Measurements from ENCODE around the gene TMIGD1. TPM values are rescaled to one million over a fixed set of nuclear protein-coding genes. Genes with fewer than 3 reads are reported as not detected.
A peak's percentile ranks its signal among the peaks of the same experiment; 100 is the strongest.

TMIGD1 gene
- total RNA-seq, 4 donors from 2014 or later = 5.0 to 684 (median 290) TPM

- Histone ChIP-seq H3K36me3 (no peaks in the 10 kb centered on the region), H3K27me3 (no peaks in the 10 kb centered on the region), H3K4me1 (peaks cover 0 to 4% (median 2%) of the 10 kb centered on the region in 4 donors), H3K27ac (no peak overlapping the region), H3K9me3 (peaks cover 0 to 3% (median 0%) of the 10 kb centered on the region in 4 donors), H3K4me3 (no peak overlapping the region)
- no peak for TF ChIP-seq POLR2A (IDR thresholded peaks at IDR 0.05)
- TF ChIP-seq, protein P1, sequence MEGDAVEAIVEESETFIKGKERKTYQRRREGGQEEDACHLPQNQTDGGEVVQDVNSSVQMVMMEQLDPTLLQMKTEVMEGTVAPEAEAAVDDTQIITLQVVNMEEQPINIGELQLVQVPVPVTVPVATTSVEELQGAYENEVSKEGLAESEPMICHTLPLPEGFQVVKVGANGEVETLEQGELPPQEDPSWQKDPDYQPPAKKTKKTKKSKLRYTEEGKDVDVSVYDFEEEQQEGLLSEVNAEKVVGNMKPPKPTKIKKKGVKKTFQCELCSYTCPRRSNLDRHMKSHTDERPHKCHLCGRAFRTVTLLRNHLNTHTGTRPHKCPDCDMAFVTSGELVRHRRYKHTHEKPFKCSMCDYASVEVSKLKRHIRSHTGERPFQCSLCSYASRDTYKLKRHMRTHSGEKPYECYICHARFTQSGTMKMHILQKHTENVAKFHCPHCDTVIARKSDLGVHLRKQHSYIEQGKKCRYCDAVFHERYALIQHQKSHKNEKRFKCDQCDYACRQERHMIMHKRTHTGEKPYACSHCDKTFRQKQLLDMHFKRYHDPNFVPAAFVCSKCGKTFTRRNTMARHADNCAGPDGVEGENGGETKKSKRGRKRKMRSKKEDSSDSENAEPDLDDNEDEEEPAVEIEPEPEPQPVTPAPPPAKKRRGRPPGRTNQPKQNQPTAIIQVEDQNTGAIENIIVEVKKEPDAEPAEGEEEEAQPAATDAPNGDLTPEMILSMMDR (IDR thresholded peaks at IDR 0.05) = no peak
- no peak for DNase-seq
These were observed 32.7 kb upstream of the TMIGD1 start for GRCh38 chr17:30366536-30366935.

DNA sequence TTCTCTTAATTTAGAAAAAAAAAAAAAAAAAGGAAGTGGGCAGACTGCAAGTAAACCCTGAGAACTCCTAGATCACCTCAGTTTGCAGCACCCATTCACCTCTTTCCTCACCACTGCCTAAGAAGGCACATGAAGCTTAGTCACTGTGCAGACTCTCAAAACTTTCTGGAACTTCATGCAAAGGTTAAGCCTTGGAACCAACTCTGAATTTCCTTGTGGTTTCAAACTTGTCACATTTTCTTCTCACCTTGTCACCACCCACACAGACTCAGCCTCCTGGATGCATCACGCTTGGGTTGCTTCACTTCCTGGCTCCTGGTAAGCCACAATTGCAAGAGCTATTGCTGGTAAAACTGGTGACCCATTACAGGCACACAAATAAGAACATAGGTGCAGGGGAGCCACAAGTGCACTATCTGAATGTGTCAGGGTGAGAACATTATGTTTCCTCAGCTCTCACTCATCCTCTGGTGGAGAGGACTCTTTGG lies 29.9 kb upstream of the TMIGD1 start:
- no peaks in the 10 kb centered on the region for H3K36me3 ChIP-seq
- no peaks in the 10 kb centered on the region for H3K27me3 ChIP-seq
- H3K4me1 ChIP-seq = peaks cover 0 to 4% (median 0%) of the 10 kb centered on the region in 4 donors
- peak overlapping the region in 3 of 4 donors; percentile 2 to 61 (median 39) for H3K27ac ChIP-seq
- no peak overlapping the region for H3K4me3 ChIP-seq
- peaks cover 0 to 3% (median 0%) of the 10 kb centered on the region in 4 donors for H3K9me3 ChIP-seq
- peak in 2 of 3 donors; percentile 77 to 88 for DNase-seq
- TF ChIP-seq, protein P1 (IDR thresholded peaks at IDR 0.05) = no peak
- TF ChIP-seq POLR2A (IDR thresholded peaks at IDR 0.05) = no peak

GRCh38 chr17:30361766-30362279 lies 28.0 kb upstream of the TMIGD1 start:
- Histone ChIP-seq H3K4me1 (peaks cover 0 to 4% (median 0%) of the 10 kb centered on the region in 4 donors), H3K36me3 (no peaks in the 10 kb centered on the region), H3K27me3 (no peaks in the 10 kb centered on the region), H3K4me3 (no peak overlapping the region), H3K27ac (no peak overlapping the region), H3K9me3 (peaks cover 0 to 3% (median 0%) of the 10 kb centered on the region in 4 donors)
- TF ChIP-seq, protein P1 (IDR thresholded peaks at IDR 0.05) = no peak
- no peak for TF ChIP-seq POLR2A (IDR thresholded peaks at IDR 0.05)
- no peak for DNase-seq

- TF ChIP-seq, protein P1 (IDR thresholded peaks at IDR 0.05) = no peak
- no peak for TF ChIP-seq POLR2A (IDR thresholded peaks at IDR 0.05)
- no peak overlapping the region for H3K27ac ChIP-seq
- H3K4me1 ChIP-seq = peaks cover 0 to 4% (median 0%) of the 10 kb centered on the region in 4 donors
- no peak overlapping the region for H3K4me3 ChIP-seq
- no peak for DNase-seq
- no peaks in the 10 kb centered on the region for H3K36me3 ChIP-seq
- no peaks in the 10 kb centered on the region for H3K27me3 ChIP-seq
- peaks cover 0 to 3% (median 0%) of the 10 kb centered on the region in 4 donors for H3K9me3 ChIP-seq
These were observed 26.4 kb upstream of the TMIGD1 start for GRCh38 chr17:30360086-30360808.

- no peak for DNase-seq
- Histone ChIP-seq H3K9me3 (peaks cover 0 to 3% (median 0%) of the 10 kb centered on the region in 4 donors), H3K27me3 (no peaks in the 10 kb centered on the region), H3K4me3 (no peak overlapping the region), H3K27ac (no peak overlapping the region), H3K4me1 (peaks cover 0 to 2% (median 0%) of the 10 kb centered on the region in 4 donors), H3K36me3 (no peaks in the 10 kb centered on the region)
- TF ChIP-seq POLR2A (IDR thresholded peaks at IDR 0.05) = no peak
- TF ChIP-seq, protein P1 (IDR thresholded peaks at IDR 0.05) = no peak
These were observed 24.4 kb upstream of the TMIGD1 start for GRCh38 chr17:30358055-30358760.
